GM21576 (cell line): ENCODE results near the gene MSANTD1.

Experiments
- ATAC-seq: cut with Tn5 transposase; IDR thresholded peaks from one replicate; pipeline ENCODE4 v1.9.1; 2021; ENCODE audit warnings: mild to moderate bottlenecking, moderate library complexity; ENCODE audit not compliant: unreplicated experiment

MSANTD1 gene

DNA sequence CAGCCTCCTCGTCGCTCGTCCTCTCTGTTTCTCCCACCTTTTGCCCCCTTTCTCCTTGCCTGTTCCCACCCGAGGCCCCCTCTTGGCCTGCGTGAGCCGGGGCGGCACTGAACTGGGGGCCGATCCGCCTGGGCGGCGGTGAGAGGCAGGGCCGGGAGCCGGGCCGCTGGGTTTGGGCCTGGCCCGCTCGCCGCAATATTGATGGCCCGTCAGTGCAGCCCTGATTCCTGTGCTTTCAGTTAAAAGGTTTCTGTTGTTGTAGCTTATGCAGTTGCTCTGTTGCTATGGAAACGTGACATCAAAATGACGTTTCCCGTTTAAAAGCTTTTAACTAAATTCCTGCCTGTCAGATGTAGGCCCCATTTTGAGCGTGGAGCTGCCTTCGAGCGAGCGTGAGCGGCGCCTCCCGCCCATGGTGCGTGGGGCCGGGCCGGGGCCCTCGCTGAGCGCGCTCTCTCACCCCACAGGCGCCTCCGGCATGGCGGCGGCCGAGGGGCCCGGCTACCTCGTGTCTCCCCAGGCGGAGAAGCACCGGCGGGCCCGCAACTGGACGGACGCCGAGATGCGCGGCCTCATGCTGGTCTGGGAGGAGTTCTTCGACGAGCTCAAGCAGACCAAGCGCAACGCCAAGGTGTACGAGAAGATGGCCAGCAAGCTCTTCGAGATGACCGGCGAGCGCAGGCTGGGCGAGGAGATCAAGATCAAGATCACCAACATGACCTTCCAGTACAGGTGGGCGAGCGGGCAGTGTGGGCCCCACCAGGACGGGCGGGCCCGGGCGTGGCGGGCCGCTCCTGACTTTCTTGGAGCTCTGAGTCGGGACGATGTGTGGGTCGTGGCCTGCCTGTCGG, at the start of gene MSANTD1:
MSANTD1 (plus strand) TSS at position 349 of the 851 bp plus-strand sequence; CDS start at position 413, 64 bp downstream.
- no peak for ATAC-seq

GRCh38 chr4:3199653-3200422, 49.1 kb upstream of the MSANTD1 start:
- no peak for ATAC-seq

DNA sequence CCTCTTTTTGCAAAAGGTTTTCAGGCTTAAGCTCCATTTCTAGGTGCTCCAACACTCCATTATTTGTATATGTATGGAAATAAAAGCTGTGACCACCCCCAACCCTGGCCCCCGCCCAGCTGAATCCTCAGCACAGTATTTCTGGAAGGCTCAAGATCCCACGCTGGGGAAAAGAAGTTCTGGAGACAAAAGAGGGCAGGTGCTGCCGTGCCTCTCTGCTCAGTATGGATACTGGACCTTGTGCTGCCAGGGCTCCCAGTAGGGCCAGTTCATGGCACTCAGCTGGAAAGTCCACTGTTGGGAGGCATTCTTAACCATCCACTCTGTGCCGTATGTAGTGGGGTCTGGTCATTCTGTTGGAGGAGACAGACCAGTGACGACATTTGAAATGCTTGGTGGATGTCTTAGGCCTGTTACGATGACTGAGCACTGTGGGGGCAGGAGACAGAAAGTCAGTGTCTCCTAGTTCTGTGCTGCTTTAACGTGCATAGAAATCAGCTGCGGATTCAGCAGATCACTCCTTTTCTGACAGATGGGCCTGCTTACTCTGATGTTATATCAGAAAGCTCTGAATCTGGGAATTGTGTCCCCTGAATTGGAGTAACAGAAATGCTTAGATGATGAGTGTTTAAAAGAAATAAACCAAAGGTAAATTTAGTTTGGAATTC, 48.4 kb upstream of the MSANTD1 start:
- ATAC-seq: no peak

GRCh38 chr4:3201718-3202702, 46.9 kb upstream of the MSANTD1 start:
- peak; percentile 47 for ATAC-seq

DNA sequence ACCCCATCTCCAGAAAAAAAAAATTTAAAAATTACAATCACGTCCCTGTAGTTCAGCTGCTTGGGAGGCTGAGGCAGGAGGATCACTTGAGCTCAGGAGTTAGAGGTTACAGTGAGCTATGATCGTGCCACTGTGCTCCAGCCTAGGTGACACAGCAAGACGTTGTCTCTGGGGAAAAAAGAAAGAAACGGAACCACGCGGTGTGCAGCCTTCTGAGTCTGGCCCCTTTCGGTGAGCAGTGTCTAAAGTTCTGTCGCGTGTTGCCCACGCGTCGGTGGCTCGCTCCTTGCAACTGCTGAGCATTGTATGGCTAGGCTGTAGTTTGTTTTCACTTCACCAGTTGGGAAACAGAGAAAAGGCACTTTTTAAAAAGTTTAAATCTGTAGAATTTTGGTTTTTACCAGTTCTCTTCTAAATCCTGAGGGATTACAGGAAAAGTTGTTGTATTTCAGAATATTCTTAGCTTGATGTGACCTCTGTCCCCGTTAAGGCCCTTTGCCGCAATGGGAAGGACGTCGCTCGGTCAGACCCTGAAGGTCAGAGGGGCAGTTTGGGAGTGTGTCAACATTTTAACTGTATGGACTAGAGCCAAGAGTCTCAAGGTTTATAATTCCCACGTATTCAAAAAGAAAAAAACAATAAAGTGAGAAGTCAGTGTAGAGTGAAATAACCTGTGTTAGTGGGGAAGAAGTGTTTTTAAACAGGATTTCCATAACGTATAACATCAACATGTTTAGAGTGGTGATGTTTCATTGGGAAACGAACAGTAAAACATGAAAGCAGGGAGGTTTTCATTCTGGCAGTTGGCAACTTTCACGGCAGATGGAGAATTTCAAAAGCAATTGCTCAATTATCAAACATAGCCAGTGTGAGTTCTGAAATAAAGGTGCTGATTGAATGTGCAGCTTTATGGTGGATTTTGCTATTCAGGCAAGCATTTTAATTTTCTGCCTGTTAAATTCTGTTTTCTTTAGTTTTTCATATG, 45.8 kb upstream of the MSANTD1 start:
- no peak for ATAC-seq

DNA sequence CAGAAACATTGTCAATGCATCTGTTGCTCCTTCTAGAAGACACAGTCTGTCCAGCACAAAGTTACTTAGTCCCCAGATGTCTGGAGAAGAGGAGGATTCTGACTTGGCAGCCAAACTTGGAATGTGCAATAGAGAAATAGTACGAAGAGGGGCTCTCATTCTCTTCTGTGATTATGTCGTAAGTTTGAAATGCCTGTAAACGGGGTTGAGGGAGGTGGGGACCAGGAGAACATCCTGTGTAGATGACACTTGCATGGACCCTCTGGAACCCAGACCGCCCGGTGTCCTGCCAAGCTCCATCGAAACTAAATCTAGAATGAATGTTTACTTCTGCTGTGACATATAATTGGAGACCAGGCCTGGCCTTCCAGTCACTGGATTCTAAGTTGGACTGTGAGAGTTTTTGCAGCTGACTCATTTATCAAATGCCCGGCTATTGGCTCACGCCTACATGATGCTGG, 45.0 kb upstream of the MSANTD1 start:
- ATAC-seq: no peak

DNA sequence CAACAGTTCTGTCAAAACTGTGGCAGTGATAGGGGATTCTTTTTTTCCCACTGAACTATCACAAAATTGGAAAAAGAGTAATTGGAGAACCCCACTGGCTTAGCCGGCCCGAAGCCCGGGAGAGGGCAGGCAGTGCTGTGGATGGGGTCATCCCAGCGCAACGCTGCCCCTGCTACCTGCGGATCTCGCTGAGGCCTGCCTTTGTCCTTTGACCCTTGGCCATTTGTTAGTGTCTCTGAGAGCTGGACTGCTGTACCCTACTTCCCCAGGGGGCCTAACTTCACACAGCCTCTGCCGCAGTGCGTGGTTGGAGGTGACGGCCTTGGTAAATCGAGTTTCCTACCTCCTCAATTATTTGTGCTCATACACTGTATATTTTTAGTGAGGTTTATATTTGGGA, 43.0 kb upstream of the MSANTD1 start:
- no peak for ATAC-seq

DNA sequence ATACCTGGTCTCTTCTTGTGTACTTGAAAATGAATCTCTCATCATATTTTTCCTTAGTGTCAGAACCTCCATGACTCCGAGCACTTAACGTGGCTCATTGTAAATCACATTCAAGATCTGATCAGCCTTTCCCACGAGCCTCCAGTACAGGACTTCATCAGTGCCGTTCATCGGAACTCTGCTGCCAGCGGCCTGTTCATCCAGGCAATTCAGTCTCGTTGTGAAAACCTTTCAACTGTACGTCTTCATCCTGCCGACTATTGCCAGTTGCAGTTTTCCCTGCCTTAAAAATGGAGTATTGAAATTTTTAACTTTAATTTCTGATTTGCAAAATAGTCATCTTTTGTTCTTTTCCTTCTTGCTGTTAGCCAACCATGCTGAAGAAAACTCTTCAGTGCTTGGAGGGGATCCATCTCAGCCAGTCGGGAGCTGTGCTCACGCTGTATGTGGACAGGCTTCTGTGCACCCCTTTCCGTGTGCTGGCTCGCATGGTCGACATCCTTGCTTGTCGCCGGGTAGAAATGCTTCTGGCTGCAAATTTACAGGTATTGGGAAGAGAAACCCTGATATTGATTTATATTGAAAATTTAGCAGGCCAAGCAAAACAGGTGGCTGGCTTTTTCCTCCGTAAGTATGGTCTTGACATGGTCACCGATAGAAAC, 42.4 kb upstream of the MSANTD1 start:
- ATAC-seq: no peak

- ATAC-seq: no peak
Measured at GRCh38 chr4:3207531-3208037, 41.4 kb upstream of the MSANTD1 start.

DNA sequence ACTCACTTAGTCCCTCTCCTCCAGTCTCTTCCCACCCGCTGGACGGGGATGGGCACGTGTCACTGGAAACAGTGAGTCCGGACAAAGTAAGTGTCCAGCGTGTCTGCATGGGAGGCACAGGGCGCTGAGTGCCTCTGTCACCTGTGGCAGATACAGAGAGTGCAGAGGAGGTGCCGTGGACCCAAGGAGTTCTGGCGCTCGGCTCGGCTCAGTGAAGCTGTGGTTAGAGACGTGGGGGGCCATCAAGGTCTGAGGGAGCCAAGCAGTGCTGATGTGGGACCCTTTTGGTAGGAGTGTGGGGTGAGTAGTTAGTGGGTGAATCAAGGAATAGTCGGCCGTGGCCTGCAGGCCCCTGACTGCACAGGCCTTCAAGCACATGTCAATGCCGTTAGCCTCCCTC, 40.1 kb upstream of the MSANTD1 start:
- ATAC-seq: no peak

DNA sequence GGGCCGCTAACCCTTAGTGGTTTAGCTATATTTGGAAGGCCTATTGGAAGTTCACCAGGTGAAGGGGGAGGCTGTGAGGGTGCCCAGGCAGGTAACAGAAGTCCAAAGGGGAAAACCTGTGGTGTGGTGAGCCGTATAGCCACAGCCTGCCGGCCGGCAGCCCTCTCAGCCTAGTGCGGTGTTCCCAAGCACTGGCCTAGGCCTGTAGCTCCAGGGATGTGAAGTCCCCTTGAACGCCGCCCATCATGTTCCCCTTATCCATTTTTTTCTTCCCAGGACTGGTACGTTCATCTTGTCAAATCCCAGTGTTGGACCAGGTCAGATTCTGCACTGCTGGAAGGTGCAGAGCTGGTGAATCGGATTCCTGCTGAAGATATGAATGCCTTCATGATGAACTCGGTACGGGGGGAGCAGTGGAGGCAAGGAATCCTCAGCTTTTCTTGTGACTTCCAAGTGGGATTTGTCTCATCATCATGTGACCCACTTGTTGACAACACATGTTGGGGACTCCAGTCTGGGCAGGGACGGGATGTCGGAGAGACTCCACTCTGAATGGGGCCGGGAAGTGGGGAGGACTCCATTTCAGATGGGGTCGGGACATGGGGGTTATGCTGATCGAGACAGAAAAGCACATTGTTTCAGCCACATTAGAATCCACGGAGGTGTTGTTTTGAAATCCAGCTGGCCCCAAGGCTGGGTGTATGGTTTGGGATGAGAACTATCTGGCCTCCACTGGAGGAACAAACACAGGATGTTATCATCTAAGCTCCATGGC, 39.2 kb upstream of the MSANTD1 start:
- no peak for ATAC-seq

DNA sequence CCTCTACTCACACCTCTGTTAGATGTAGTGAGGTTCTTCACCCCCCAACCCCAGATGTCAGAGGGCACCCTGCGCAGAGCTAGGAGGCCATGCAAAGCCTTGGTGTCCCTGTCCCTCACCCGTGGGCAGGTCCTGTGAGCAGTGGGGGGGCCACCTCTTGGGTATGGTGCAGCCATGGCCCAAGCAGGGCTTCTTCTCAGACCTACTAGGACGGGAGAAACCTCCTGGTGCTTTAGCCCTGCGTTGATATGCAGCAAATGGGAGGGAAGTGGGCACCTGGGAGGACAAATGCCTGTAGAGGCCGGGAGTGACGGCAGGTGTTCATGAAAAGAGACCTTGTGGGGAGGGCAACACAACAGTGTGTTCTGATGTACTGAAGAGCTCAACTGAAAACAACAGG, 38.5 kb upstream of the MSANTD1 start:
- ATAC-seq: no peak

GRCh38 chr4:3211866-3212265, 37.1 kb upstream of the MSANTD1 start:
- no peak for ATAC-seq

GRCh38 chr4:3212391-3213105, 36.4 kb upstream of the MSANTD1 start:
- ATAC-seq: no peak

DNA sequence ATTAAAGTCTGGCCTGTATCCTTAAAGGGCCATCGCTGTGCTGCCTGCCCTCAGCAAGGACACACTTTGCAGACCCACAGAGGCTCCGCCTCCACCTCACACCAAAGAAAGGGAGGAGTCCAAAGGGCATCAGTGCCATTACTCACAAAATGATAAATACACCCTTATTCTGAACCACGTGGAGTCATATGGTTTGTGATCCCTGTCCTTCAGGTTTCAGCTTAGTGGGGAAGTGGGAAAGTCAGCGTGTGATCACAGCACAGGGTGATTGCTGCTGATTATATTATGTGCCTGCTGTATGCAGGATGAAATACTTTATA, 35.9 kb upstream of the MSANTD1 start:
- ATAC-seq: no peak

DNA sequence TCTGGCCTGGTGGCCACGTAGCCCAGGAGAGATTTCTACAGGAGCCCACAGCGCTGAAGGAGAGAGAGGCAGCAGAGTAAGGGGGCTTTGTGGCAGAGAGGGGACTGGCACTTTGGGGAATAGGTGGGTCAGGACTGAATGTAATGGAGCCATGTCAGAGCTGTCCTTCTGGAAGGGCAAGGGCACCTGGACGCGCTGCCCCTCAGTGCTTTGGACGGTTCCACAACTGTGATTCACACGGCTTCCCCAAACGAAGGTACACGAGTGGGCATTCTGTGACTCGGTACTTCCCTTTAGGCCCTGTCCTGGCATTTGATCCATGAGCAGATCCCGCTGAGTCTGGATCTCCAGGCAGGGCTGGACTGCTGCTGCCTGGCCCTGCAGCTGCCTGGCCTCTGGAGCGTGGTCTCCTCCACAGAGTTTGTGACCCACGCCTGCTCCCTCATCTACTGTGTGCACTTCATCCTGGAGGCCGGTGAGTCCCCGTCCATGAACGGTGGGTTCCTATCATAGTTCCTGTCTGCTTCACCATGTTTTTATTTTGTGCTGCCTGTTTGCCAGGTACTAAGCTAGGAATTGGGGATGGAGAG, 35.2 kb upstream of the MSANTD1 start:
- no peak for ATAC-seq

- ATAC-seq: no peak
Measured at GRCh38 chr4:3215256-3215655, 33.7 kb upstream of the MSANTD1 start.
